GM19193 (cell line): ENCODE results near the gene BAHD1.
A peak's percentile ranks its signal among the peaks of the same experiment; 100 is the strongest.

Experiments used
- POLR2A ChIP-seq: IDR thresholded peaks from 4 replicates; pipeline ENCODE4 v1.6.1; 2011; ENCODE audit not compliant: insufficient read depth, insufficient read length; ENCODE audit errors: extremely low read depth

BAHD1 gene

DNA sequence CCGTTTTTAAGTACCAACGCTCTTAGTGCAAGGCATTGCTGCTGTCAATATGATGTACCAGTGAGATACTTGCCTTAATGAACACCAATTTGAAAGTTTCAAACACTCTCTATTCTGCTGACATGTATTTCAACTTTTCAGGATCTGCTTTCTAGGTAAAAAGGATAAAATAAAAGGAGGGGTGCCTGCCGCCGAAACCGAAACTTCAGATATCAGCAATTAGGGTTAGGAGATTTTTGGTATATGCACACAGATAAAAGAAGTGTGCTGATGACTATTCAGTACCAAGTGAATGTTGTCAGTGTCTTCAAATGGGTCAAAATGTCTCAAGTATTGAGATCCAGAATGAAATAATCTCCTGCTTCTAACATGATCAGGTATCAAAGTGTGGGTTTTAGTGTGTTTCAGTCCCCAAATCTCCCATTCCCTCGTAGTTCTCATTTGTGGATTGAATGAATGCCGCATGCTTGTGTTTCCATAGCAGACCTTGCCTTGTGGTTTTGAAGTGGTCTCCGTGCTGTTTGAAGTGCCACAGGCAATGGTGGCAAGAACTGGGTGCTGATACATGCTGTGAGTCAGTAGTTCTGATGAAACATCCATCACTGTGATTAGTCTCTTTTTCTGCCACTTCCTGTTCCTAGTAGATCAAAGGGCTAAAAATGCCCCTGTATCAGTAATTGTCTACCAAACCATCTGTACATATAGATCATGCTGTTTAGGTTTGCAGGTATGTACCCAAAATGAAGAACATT is 52.5 kb downstream of the BAHD1 start:
- TF ChIP-seq POLR2A, result no peak

DNA sequence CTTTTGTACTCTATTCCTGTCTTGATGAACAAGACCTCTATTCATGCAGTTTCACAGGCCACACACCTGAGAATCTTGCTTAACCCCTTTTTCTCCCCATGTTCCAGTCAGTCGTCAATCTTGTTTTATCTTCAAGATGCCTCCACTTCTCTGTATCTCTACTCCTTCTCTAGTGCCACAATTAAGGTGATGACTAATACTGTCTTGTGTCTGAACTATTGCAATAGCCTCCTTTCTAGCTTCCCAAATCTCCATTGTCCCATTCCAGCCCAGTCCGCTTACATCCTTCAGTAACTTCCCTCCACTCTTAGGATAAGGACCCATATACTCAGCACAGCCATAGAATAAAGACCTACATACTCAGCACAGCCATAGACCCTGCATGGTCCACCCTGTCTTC is 54.8 kb downstream of the BAHD1 start:
- no peak for TF ChIP-seq POLR2A

DNA sequence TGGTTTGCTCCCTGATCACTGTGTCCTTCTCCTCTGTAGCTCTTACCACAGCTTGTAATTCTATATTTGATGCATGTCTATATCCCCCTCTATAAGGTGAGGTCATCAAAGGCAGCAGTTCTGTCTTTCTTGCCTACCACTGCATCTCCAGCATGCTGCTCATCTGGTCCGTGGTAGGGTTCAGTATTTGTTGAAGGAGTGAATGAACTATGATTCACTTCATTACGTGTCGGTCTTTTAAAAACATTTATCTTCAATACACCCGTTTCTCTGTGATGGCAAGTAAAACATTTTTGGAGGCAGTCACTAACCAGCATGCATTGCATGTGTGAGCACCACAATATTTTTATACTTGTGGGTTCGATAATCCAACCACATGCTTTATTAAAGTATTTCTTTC is 57.7 kb downstream of the BAHD1 start:
- TF ChIP-seq POLR2A, result no peak

DNA sequence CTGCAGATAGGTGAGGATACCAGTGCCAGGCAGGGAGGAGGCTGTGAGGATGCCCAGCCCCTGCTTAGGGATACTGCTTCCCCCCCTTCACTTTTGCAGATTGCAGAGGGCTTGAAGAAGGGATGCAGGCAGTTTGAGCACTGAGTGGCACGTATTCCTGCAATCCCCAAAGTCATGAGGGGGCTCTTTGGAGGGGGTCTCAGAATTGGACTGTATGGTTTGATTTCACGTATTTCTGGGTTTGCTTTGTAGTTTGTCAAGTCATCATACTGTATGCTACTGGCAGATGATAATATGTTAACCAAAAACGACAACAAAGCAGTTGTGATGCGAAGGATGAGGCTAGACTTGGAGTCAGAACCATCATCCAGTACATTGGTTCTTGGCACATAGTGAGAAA is 58.1 kb downstream of the BAHD1 start:
- no peak for TF ChIP-seq POLR2A

DNA sequence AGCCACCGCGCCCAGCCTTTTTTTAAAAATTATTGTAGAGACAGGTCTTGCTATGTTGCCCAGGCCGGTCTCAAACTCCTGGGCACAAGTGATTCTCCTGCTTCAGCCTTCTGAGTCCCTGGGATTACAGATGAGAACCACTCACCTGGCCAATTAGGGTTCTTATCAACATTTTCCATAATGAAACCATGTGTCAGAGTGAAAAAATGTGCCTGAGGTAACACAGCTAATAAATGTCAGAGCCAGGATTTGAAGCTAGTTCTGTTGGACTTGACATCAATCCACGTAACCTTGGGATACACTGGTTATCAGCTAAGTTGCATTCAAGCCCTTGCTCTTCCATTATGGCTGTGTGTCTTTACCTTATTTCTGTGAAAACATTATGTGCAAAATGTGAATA is 59.2 kb downstream of the BAHD1 start:
- no peak for TF ChIP-seq POLR2A

DNA sequence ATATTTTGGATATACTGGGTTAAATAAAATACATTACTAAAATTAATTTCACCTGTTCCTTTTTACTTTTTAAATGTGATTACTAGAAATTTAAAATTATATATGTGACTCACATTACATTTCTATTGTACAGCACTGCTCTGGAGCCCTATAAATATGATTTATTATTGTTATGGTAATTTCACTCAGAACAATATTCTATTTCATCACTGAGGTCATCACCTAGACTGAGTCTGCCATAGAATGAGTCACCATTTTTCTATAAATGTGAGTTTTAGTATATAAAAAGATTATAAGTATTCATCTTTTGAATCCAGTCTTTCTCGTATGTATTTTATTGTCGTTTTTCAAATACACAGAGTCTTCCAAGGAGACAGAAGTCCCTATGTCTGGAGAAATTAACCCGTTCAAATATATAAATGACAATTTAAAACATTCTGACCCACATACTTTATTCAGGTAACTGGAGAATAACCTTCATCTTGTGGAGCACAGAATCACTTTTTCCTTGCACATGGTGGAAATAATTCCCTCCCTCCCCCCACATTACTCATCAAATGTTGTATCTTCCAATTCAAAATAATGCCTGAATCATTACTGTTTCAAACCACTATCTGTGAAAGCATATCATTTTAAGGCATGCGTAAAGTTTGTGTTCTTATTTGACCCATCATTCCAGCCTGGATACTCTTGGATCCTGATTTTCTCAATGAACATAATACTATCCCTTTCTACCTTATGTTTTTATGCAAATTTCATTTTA is 60.0 kb downstream of the BAHD1 start:
- TF ChIP-seq POLR2A, result no peak

DNA sequence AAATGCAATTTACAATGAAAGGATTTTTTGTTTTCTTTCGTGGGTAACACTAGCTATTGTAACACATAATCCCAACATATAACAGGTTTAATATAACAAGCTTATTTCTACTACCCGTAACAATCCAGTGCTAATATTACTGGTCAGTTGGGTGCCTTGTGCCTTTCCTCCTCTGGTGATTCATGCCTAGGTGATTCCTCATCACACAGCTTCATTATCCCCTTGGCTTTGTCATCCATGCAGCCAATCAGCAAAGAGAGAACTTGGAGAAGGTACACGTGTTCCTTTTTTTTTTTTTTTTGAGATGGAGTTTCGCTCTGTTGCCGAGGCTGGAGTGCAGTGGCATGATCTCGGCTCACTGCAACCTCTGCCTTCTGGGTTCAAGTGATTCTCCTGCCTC is 60.7 kb downstream of the BAHD1 start:
- no peak for TF ChIP-seq POLR2A

DNA sequence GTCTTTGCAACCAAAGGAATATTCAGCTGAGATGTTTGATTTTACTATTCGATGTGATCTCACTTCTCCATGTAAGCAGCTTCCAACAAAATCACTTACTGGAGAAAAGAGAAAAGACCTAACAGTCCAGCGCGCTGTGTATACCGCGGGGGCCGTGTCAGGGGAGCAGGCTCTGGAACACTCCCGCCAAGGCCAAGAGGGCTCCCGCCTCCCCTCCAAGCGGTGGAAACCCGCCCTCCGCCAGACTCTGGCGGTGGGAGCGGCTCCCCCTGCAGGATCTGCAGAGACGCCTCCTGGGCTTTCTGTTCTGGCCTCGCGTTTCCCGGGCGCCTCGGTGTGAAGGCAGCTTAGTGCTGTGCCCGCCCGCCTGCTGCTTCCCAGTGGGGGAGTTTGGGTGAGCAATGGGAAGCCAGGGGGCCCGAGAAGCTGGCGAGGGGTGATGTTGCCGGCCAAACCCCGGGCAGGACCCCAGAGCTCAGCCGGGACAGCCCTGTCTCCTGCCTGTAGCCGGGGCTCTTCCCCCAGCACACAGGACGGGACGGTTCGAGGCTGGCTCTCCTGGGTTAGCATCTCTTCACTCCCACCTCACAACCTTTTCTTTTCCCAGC is 66.3 kb downstream of the BAHD1 start:
- no peak for TF ChIP-seq POLR2A

DNA sequence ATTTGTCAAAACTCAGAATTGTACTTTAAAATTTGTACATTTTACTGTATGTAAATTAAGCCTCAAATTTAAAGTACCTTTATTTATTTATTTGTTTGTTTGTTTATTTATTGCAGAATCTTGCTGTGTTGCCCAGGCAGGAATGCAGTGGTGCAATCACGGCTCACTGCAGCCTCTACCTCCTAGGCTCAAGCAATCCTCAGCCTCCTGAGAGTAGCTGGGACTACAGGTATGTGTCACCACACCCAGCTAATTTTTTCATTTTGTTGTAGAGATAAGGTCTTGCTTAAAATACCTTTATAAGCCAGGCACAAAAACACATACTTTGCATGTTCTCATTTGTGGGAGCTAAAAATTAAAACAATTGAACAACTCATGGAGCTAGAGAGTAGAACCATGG is 67.5 kb downstream of the BAHD1 start:
- no peak for TF ChIP-seq POLR2A

DNA sequence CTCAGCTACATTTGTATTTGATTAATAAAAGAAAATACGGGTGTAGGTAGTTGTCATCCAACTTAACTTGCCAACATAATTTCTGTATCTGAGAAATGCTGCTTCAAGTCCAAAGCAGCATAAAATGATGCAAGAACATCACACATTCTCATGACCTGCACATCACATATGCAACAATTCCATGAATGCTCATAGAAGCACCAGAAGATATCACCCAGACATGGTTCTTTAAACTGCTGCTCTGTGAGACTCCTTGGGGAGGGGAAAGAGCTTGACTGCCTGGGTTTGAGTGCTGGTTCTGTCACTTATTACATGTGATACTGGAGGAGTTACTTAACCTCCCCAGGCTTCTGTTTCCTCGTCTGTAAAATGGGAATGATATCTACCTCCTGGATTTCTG is 69.4 kb downstream of the BAHD1 start:
- no peak for TF ChIP-seq POLR2A

DNA sequence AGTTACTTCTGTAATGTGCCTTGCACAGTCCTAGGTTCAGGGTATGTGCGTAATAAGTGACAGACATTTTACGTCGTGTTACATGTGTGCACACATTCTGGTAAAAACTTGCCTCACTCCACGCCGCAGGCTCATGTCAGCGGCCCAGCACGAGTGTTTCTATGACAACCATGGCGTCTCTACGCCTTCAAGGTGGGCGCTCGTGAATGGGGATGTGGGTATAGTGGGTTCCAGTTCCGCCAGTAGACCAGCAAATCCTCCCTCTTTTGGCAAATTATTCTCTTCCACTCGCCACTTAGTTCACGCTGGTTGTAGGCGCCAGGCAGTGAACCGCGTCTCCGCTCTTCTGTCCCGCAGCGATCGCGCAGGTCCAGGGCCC is 70.3 kb downstream of the BAHD1 start:
- no peak for TF ChIP-seq POLR2A

DNA sequence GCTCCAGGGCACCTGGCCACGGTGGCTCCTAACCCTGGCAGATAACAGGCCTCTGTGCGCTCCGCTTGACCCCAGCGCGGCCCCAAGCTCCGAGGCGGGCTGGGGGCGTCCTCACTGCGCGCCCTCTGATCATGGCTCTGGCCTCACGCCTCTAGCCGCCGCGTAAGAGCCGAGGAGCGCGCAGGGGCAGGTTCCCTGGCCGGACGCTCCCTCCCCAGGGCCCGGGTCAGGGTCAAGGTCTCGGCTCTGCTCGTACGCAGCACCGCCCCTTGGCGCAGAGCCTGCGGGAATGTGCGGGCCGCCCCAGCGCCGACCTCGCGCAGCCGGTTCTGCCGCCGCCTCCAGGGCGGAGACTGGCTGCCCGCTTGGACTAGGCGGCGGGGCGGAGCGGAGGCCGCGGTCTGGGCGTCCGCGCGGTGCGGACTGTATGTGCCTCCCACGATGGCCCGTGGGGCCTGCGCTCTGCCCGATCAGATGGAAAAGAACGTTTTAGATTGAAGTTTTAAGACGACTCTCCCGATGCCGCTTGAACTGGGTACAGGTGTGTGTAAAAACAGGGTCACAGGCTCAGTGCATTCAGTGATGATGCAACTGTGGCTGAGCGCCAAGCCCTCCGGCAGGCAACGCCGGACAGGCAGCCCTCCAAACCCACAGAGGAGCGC is 70.8 kb downstream of the BAHD1 start:
- TF ChIP-seq POLR2A, result peak; percentile 36

DNA sequence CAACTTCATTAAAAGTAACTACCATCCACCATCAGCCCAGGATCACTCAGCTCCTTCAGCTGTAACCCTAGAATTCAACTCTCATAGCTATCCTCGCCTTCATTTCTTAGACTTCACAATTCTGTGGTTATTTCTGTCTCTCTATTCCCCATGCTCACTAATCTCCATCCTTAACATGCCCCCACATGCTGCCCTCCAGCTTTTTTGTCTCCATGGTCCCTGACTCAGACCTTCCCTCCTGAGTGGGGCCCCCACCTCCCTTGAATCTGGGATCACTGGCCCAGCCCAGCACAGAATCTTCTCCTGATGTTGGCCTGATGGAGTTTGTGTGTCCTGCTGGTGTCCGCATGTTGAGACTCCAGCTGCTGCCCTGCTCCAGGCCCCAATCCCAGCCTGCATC is 71.7 kb downstream of the BAHD1 start:
- TF ChIP-seq POLR2A, result no peak

DNA sequence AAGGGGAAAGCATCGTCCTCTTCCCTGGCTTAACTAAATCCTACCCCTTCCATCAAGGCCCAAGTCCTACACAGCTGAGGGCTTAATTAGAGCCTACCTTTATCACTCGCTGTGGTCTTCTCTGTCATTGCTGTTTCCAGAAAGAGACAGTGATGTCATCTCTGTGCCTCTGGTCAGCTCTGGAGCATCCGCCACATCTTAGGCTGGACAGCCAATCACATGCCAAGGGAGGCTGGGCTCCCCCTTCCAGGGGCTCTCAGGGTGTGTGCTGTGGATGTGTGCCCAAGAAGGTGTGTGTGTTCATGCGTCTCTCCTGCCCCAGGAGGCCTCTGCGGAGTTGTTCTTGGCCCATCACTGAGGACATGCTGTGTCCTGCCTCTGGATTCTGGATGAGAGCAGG is 72.9 kb downstream of the BAHD1 start:
- no peak for TF ChIP-seq POLR2A

DNA sequence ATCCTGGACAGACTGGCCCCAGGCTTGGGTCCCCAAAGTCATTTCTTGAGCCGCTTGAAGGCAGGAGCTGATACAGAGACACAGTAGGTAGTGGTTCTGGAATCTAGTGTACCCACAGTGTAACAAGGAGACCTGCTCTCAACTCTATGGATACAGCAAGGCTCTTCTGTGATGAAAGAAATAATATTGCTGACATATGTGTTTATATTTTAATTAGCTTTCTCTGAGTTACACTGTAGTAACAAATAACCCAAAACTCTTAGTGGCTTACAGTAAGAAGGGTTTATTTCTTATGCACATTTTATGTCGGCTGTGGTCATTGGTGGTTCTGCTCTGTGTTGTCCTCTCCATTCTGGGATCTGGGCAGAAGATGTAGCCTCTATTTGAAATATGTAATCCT is 75.6 kb downstream of the BAHD1 start:
- TF ChIP-seq POLR2A, result no peak
